GM13976 (cell line): ENCODE data around the gene VGLL3.

ENCODE experiments used
- DNase-seq: peaks from one replicate; pipeline ENCODE4 v3.0.0; 2012; ENCODE audit warnings: low spot score
- in situ Hi-C: fragments of 300-500 bp; cut with MboI; formaldehyde crosslinking; loops from one replicate; pipeline ENCODE4 v1.12.0; 2022; ENCODE audit warnings: low sequenced_read_pairs, mixed read lengths, inconsistent platforms; ENCODE audit not compliant: unreplicated experiment
- TF ChIP-seq, protein P1 (sequence below): IDR thresholded peaks from 2 replicates; pipeline ENCODE4 v1.5.1; 2012; ENCODE audit warnings: borderline replicate concordance, mild to moderate bottlenecking; ENCODE audit not compliant: insufficient read depth; ENCODE audit errors: extremely low read depth, missing control alignments, control extremely low read depth

The VGLL3 gene

DNA sequence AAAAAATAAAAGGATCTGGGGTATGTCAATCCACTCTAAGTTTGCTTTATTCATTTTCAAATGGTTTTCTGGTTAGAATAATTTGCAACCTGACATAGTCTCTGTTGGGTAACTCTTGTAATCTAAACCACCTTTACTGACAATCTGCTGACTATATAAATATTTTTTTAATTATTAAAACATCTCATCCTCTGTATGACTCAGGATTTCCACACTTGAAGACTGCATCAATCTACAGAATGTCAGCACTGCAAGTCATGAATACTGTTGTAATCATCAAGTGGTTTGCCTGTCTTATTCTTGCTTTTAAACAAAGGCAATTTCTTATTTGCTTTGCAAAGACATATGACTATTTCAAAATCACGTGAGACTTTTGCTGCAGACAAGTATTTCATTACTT lies 42.1 kb downstream of the VGLL3 start:
- no peak for DNase-seq
- in situ Hi-C loops = no loop called here
- TF ChIP-seq, protein P1, sequence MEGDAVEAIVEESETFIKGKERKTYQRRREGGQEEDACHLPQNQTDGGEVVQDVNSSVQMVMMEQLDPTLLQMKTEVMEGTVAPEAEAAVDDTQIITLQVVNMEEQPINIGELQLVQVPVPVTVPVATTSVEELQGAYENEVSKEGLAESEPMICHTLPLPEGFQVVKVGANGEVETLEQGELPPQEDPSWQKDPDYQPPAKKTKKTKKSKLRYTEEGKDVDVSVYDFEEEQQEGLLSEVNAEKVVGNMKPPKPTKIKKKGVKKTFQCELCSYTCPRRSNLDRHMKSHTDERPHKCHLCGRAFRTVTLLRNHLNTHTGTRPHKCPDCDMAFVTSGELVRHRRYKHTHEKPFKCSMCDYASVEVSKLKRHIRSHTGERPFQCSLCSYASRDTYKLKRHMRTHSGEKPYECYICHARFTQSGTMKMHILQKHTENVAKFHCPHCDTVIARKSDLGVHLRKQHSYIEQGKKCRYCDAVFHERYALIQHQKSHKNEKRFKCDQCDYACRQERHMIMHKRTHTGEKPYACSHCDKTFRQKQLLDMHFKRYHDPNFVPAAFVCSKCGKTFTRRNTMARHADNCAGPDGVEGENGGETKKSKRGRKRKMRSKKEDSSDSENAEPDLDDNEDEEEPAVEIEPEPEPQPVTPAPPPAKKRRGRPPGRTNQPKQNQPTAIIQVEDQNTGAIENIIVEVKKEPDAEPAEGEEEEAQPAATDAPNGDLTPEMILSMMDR = no peak

DNA sequence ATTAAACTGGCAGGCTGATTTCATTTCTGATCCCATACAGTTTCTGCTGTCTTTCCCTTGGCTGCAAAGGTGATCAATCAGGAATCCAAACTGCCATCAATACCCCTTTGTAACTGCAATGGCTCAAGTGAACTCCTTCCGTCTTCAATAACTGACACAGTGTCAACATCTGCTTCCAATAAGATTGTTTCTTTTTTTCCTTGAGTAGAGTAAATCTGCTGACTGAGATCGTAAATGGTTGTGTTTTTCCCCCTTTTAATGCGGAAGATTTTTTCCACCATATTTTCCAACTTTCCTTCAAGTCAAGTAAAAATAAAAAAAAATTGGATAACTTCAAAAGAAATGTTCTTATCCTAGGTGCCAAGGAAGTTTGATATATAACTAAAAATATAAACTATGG lies 48.7 kb downstream of the VGLL3 start:
- TF ChIP-seq, protein P1 = no peak
- no peak for DNase-seq
- in situ Hi-C loops = no loop called here

DNA sequence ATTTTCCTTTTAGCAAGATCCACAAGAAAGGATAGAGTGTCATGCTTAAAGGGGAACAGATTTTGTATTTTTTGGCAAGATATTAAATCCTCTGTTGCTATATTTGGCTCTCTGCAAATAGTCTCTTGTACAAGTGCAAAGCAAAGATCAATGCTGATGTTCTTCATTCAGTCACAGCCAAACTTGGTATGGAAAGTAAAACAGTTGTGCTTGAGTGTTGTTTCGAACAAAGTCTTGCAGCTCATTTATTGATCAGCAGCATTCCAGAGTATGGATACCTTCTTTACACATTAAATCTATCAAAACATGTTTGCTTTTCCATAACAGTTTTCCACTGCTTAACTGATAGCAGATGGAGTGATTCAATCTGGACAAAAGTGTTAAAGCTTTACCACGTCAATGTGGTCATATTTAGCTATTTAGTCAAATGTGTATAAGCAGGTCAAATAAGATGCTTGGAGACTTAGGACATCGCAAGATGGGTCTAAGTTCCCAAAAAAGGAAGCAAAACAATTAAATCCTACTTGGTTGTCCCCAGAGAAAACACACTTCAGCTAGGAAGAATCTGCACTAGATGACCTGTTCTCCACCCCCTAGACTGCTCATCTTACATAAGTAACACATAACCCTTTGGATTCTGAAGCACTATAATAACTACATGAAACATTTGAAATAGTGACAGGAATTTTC lies 52.4 kb downstream of the VGLL3 start:
- in situ Hi-C loops = no loop called here
- TF ChIP-seq, protein P1 = no peak
- DNase-seq = no peak

DNA sequence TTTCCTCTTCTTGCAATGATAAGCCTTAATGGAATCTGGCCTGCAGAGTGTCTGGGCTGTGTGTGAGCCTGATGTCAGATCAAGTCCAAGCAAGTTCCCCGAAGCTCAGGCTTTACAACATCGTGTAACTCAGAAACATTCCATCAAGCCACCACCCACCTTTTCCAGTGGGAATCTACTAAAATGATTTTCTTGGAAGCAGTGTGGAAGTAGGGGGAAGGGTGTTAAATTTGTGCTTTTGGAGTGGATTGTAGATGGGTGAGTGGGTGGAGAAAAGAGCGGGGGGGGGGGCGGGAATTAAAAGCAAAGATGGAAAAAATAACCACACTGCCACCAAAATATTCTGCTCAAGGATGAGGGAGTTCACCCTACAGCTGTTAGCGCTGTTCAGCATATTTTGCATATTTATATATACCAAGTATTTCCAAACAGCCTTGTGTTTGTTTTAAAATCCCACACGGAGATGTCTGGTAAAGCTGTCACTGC lies 53.6 kb downstream of the VGLL3 start:
- TF ChIP-seq, protein P1 = no peak
- in situ Hi-C loops = no loop called here
- DNase-seq = no peak

DNA sequence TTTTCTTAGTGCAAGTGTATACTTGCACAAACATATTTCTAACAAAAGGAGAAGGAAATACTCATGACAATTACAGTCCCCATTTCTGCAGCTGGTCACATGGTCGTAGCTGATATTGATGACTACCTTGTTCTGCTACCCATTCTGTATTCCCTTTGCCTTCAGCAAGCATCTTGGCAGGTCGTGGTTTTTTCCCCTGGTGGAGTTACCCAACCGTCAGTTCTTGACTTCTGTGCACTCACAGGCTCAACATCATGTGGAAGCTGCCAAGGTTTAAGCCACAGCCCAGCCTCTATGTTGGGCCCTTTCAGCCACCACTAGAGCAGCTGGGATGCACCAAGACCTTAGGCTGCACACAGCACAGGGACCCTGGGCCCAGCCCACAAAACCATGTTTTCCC lies 56.1 kb downstream of the VGLL3 start:
- DNase-seq = no peak
- TF ChIP-seq, protein P1 = no peak
- in situ Hi-C loops = no loop called here

DNA sequence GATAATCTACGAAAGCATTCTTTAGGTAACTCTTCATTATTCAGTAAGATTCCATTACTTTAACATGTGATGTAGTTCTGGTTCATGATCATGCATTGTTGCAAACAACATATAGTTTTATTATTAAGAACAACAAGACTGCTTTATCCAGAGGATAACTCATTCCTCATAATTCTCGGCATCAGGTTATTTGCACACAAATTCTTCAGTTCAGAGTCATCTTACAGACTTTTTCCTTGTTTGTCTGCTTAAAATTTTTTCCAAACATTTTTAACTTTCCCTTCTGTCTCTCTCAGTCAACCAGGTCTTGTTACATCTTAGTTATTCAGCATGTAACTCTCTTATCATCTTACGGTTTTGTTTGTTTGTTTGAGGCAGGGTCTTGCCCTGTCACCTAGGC lies 60.1 kb downstream of the VGLL3 start:
- DNase-seq = no peak
- TF ChIP-seq, protein P1 = no peak
- in situ Hi-C loops = no loop called here
